C4-2B (cell line): Measurements from ENCODE around the gene MMP13.
"Not testable (repeated sequence)": the region's sequence is repeated elsewhere in the genome, so short reads cannot be mapped to it uniquely, and the experiment has no call there.

Source experiments
- H3K27ac ChIP-seq: fragments of 450-650 bp; 2 replicates; pipeline ENCODE4 v1.5.1; 2017
- ZFX ChIP-seq: fragments of 450-650 bp; IDR thresholded peaks from 2 replicates; pipeline ENCODE4 v1.6.1; 2017
- TF ChIP-seq, protein P1 (sequence below): fragments of 450-650 bp; conservative IDR thresholded peaks from 2 replicates; pipeline ENCODE4 v1.5.1; 2017; ENCODE audit warnings: mild to moderate bottlenecking

The MMP13 gene

DNA sequence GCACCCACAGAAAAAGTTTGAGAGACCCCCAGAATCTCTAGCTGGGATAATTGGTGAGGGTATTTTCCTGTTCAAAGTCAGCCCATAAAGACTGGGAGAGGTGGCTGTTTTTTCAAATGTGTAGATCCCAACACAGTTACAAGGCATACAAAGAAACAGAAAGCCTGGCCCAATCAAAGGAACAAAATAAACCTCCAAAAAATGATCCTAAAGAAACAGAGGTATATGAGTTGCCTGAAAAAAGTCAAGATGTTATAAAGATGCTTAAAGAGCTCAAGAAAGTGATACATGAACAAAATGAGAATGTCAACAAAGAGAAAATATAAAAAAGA lies 40.5 kb downstream of the MMP13 start:
- H3K27ac ChIP-seq: no peak overlapping the region
- TF ChIP-seq, protein P1, sequence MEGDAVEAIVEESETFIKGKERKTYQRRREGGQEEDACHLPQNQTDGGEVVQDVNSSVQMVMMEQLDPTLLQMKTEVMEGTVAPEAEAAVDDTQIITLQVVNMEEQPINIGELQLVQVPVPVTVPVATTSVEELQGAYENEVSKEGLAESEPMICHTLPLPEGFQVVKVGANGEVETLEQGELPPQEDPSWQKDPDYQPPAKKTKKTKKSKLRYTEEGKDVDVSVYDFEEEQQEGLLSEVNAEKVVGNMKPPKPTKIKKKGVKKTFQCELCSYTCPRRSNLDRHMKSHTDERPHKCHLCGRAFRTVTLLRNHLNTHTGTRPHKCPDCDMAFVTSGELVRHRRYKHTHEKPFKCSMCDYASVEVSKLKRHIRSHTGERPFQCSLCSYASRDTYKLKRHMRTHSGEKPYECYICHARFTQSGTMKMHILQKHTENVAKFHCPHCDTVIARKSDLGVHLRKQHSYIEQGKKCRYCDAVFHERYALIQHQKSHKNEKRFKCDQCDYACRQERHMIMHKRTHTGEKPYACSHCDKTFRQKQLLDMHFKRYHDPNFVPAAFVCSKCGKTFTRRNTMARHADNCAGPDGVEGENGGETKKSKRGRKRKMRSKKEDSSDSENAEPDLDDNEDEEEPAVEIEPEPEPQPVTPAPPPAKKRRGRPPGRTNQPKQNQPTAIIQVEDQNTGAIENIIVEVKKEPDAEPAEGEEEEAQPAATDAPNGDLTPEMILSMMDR: peak; percentile 51
- no peak for TF ChIP-seq ZFX

DNA sequence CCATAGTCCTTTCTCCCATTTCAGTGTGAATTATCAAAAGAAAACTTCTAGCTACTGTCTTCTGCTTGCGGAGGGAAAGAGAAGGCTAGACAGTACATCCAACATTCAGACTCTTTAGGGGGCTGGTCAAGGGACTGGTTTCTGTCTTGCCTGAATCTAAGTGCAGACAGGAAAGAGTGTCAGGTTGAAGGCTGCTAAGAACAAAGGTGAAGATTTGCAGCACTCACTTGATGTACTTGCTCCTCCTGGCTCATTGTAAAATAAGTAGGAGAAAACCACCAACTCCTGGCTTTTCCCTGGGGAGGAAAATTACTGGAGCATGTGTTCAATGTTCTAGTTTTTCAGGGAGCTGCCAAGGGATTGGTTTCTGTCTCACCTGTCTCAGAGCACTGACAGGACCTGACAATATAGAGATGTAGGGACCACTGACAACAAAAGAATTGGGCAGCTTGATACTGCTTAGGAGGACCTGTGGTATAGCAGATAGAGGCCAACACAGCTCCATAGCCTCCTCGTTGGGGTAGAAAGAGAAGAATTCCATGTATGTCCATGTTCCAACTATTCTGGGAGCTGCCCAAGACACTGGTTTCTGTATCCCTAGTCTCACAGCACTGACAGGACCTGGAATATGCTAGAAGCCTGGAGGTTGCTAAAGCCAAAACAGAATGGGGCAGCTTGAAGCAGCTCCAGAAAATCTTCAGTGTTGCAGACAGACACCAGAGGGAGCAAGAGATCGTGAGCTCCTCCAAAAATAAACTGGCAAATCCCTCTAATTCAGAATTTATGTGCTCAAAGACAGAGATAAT lies 41.1 kb downstream of the MMP13 start:
- no peak overlapping the region for H3K27ac ChIP-seq

DNA sequence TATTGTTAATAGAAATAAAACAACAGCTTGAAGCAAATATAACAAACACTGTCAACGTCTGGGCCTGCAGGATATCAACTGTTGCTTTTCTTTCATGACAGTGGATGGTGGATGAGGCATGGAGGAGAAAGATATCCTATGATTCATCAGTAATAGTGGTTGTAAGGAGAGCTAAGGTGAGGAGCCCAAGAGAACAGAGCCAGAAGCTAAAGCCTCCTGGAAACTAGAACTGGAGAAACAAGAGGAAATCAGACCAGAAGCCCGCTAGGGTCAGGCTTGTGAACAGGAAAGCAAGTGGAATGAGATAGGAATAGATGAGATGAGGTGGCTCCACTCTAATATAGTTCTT lies 43.1 kb downstream of the MMP13 start:
- H3K27ac ChIP-seq: no peak overlapping the region
- TF ChIP-seq, protein P1: no peak
- TF ChIP-seq ZFX: no peak

More for the DNA sequence above, 41.1 kb downstream of the MMP13 start:
- TF ChIP-seq, protein P1: peak; percentile 80
- TF ChIP-seq ZFX: no peak

DNA sequence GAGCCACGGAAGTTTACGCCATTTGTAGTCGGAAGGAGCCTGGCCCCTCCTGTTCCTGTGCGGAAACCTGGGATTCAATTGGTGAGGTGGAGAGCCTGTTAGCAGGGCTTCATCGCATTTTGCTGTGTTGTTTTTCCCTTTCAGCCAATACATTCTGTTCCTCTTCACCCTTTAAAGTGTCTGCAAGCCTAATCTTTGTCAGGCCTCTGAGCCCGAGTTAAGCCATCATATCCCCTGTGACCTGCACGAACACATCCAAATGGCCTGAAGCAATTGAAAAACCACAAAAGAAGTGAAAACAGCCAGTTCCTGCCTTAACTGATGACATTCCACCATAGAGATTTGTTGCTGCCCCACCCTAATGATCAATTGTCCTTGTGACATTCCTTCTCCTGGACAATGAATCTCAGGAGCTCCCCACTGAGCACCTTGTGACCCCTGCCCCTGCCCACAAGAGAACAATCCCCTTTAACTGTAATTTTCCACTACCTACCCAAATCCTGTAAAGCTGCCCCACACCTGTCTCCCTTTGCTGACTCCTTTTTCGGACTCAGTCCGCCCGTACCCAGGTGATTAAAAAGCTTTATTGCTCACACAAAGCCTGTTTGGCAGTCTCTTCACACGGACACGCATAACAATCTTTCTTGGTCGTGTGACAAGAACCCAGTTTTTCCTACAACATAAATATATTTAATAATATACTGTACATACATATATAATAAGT lies 43.6 kb downstream of the MMP13 start:
- TF ChIP-seq, protein P1: no peak
- no peak for TF ChIP-seq ZFX

DNA sequence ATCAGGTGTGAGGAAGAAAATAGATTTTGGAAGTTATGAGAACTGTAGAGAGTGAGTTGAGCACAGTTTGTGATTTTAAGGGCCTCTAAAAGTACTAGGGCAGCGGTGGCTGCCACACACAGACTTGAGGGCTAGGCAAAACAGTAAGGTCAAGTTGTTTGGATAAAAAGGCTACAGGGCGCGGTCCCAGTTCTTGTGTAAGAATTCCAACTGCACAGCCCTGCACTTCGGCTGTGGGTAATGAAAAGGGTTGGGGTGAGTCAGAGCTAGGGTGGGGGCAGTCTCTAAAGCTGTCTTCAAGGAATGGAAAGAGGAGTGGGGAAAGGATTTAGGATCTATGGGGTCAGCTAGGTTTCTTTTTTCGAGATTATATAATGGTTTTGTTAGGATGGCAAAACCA lies 49.7 kb downstream of the MMP13 start:
- not testable (repeated sequence) for H3K27ac ChIP-seq

More for the DNA sequence above, 43.6 kb downstream of the MMP13 start:
- H3K27ac ChIP-seq: no peak overlapping the region

DNA sequence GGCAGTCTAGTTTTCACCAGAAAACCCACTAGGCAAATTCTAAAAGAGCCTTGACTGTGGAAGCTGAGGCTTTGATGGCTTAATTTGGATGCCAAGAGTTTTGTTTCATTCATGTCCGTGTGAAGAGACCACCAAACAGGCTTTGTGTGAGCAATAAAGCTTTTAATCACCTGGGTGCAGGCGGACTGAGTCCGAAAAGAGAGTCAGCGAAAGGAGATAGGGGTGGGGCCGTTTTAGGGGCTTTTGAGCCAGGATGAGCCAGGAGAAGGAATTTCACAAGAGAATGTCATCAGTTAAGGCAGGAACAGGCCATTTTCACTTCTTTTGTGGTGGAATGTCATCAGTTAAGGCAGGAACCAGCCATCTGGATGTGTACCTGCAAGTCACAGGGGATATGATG lies 51.6 kb downstream of the MMP13 start:
- H3K27ac ChIP-seq: peak overlapping the region; percentile 11; the same call in 1 of the 2 replicates

DNA sequence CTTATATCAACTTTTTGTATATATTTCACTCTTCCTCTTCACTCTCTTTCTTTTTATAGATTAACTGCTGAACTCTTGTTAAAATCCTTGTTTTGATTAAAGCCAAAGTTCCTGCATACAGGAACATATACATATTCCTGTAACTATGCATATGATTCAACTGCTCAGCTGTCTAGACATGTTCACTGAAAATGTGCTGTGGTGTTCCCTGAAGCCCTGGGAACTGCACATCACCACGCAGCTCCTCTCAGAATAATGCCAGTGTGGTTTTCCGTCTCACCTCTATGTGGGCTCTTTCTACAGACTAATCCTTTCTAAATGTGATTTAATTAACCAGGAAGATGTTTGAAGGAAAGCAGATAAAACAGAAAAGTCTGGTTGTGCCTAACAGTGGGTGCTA lies 55.2 kb downstream of the MMP13 start:
- no peak overlapping the region for H3K27ac ChIP-seq
- TF ChIP-seq, protein P1: no peak
- no peak for TF ChIP-seq ZFX
